ENCODE measurements around the gene TACC2. TPM values are rescaled to one million over a fixed set of nuclear protein-coding genes. Genes with fewer than 3 reads are reported as not detected.

Gene TACC2
- total RNA-seq, 1 donor from 2014 or later: 92.5 TPM

DNA sequence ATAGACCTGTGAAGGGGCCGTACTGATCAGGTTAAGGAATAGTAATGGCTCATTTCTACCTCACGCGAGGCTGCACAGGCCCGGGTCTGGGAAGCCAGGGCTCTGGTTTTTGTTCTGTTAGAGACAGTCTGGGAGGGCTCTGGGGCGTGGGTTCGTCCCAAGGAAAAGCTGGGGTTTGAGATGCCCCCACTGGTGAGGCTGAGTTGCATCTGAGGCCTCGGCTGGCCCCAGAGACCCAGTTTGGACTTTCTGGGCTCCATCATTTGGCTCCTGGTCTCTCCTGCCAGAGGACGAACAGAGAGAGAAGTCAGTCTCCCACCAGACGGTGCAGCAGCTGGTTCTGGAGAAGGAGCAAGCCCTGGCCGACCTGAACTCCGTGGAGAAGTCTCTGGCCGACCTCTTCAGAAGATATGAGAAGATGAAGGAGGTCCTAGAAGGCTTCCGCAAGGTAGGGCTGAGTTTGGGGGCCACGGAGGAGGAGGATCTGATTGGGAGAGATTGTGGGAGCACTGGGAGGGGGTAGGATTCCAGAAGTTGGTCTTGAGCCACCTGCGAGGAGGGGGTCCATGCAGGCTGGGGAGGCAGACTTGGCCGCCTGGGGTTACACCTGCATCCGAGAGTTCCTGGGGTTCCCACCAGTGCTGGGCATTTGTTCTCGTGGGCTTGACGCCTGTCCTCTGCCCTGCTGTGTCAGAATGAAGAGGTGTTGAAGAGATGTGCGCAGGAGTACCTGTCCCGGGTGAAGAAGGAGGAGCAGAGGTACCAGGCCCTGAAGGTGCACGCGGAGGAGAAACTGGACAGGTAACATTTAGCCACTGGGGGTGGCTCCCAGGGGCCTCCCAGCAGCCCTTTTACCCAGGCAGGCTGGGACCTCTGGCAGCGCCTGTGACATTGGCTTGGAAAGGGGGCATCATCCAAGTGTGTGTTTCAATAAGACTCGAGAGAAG, 259.7 kb downstream of the TACC2 start:
- DNase-seq (ENCODE audit: low spot score): no peak

DNA sequence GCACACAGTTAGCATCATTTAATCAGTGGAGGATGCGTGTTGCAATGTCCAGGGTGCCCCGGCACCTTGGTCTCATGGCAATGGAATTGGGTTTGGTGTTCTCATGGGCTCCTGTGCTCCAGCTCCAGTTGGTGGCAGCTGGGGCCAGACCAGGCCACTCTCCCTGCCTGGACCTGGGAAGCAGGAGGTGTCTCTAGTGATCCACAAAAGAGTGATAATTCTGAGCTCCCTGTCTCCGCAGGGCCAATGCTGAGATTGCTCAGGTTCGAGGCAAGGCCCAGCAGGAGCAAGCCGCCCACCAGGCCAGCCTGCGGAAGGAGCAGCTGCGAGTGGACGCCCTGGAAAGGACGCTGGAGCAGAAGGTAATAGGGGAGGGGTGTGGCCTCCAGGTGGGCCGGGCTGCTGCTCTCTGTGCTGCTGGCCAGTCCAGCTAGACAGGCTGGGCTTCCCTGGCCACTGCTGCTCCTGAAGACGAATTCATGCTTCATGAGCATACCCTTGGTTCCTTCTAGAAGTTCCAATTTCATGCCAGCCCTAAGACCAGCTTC, 260.4 kb downstream of the TACC2 start:
- no peak for DNase-seq (ENCODE audit: low spot score)

DNA sequence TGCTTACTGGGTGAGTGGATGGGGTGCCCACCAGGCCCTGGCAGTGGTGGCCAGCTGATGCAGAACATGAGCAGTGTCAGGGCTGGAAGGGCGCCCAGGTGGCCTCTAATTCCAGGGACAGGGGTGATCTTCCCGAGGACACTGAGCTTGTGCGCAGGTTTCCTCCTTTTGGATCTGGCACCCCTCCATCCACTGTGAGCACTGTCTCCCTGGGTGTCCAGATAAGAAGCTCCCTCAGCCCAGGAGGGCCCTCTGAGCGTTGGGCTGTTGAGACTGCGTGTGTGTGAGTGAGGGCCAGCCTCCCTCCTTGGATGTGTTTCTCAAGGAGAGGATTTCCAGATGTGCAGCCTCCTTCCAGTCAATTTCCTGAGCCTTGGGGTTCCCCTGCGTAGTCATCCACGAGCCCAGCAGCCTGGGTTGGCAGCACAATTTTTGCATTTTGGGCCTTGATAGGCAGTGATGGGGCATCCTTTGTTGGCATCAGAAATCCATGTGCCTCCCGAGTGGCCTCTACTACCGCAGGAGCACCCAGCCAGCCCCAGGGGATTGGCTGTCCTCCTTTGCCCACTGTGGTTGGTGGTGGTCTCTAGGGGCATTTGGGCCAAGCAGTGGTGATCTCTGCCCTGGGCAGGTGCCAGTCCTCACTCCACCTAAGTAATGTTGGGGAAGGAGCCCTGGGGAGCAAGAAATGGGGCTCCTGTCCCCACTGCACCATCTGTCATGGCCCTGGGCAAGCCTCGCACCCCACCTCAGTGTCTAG, 261.2 kb downstream of the TACC2 start:
- no peak for DNase-seq (ENCODE audit: low spot score)

DNA sequence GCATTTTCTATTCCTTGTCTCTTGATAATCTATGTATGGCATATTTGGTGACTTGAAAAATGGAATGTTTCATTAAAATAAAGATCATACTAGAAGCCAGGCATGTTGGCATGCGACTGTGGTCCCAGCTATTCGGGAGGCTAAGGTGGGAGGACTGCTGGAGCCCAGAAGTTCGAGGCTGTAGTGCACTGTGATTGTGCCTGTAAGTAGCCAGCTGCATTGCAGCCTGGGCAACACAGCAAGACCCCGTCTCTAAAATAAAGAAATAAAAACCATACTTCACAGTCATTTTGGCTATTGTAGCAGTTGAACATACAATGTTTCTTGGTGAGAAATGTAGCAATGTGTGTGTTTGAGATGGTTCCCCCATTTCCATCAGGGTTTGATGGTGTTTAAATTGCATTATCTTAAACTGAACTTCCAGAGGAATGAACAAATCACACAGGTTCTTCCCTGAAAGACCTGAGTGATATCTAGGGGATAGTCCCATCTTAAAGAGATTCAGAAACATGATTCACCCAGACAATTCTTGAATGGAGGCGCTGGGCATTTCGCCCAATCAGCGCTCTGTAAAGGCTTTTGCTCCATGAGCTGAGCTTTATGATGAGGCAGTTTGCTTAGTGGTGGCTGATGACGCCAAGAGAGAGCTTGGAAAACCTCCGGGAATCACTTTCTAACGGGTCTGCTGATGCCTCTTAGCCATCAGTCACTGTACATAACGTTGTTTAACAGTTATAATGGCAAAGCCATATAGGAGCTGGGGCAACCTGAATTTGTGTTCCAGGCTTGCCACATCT, 262.7 kb downstream of the TACC2 start:
- no peak for DNase-seq (ENCODE audit: low spot score)

DNA sequence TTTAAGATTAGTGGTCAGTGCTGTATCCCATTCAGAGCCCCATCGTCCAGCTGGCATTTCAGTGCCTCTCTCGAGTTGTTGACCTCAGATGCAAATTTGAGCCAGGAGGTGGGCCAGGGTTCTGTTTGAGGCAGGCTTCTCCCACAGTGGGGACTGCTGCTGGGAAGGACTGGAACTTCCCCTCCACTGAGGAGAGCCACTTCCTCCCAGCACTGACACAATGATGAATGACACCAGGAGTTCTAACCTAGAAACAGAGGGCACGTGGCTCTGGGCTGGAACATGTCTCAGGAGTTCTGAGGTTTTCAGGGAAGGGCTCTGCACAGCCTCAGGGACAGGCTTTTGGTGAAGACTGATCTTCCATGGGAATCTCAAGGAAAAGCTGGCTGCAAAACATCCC, 263.8 kb downstream of the TACC2 start:
- DNase-seq (ENCODE audit: low spot score): no peak

DNA sequence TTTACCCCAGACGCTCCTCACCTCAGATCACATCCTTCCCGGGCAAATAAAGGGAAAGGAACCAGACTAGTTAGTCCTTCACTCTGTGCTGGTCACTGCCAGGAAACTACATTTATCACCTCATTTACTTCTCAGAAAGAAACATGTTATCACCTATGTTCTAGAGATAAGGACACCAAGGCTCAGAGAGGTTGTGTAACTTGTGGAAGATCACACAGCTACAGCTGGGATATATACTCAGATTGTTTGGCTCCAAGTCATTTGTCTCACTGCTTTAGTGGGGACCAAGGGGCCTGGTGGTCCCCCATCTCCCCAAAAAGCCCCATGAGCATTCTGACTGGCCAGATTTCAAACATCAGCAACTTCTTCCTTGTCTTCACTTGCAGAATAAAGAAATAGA, 264.6 kb downstream of the TACC2 start:
- no peak for DNase-seq (ENCODE audit: low spot score)

DNA sequence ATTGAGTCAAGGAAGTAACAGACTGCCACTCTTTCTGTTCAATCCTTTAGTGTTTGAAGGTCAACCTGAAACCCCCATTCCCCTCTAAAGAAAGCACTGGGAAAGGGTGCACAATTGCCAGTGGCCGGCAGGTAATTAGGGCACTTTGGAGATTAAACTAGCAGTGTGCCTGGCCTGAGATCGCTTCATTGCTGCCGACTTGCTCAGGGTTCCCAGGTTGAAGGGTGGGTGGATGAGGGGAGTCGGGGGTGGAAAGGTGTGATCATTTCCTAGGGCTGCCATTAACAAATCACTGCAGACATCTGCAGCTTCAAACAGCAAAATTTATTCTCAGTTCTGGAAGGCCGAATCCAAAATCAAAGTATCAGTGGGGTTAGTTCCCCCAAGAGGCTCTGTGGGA, 265.9 kb downstream of the TACC2 start:
- no peak for DNase-seq (ENCODE audit: low spot score)

DNA sequence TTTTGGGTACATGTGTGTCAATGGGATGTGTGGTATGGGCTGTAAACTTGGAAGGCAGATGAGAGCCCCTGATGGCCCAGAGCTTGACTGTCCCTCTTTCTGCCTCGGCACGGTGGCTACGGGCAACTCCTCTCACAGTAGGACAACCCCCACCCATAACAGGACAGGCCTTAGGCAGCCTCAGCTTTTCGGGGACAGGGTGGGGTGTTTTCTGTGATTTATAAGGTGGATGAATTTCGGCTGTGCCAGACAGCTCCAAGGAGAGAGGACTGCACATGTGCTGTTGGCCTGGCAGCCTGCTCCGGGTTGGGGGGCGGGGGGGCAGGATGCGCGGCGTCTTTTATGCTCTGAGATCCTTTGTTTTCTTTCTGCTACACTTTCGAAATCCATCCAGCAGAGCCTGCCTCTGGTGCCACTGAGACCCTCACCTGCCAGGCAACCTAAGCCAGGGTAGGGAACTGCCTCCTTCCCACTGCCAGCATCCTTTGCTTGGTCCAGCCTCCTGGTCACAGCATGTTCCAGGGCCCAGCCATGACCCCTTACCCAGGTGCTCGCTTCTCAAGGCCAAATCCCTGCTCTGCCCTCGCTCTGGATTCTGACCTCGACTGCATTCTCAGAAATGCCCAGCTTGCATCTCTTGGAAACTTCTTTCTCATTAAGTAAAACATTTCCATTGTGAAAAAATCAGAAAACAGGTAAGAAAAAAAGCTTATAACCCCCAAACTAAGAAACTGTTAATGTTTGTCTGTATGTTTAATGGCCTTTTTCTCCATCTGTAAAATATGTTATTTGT, 266.7 kb downstream of the TACC2 start:
- DNase-seq (ENCODE audit: low spot score): no peak

DNA sequence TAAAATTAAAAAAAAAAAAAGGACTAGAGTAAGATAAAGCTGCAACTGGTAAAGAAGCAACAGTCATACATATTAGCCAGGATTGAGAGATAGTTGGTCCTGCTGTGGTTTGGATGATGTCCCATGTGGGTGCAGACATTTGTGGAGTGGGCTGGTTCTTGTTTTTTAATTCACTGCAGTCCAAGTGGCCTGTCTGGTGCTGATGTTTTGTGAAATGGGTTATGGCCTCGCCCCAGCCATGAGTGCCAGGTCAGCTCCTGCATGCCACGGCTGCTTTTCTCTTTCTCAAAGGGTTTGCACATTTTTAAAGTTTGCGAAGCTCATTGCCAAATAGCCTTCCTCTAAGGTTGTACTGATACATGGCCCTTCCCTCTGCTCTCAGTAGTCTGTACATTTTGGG, 268.1 kb downstream of the TACC2 start:
- no peak for DNase-seq (ENCODE audit: low spot score)

DNA sequence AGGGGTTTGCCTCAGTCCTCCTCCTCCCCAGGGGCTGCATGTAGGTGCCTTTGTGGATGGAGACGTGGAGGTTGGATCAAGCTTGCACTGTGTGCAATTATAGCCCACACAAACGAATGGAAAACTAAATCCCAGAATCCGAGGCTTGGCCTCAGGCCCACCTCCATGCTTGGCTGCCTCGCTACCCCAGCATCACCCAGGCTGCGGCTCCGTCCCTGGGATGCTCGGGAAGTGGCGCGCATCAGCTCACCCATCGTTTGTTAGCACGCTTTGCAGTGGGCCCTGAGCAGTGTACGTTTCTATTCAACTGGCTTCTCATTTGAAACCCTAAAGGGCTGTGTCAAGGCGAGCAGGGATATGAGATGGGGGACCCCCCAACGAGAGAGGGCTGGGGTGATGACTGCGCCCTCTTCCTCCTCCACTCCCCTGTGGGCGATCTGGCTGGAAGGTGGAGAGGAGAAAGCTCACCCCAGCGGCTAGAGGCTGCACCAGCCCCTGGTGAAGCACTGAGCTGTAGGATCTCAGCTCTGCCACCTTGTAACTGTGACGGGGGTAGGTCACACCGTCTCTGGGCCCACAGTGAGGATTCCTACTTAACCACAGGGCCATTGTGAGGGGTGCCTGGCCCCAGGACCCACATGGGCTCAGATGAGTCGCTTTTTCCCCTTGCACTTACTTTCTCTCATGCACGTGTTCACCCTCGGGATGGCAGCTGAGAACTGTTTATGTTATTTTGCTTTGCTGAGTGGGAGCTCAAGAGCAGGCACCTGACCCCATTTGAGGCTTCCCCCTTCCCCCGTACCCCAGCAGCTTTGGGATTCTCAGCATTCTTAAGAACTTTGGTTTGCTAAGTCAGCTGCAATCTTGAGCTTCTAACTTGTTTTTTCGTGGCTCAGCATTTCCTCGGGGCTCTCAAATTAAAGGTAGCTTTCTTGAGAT, 269.4 kb downstream of the TACC2 start:
- no peak for DNase-seq (ENCODE audit: low spot score)

DNA sequence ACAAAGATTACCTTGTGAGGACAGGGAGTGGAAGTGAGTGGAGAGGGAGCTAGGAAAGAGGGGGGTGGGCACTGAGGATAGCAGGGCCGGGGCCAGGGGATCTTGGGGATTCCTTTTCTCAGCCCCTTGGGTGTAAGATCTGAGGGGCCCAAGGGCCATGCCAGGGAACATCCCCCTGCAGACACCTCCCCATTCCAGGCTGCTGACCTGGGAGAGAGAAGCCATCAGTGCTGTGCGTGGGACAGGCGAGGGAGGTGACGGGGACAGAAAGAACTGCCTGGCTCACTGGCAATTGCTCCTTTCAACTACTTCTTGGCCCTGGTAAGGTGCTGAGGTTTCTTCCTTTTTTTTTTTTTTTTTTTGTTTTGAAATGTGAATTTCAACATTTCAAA, 270.1 kb downstream of the TACC2 start:
- DNase-seq (ENCODE audit: low spot score): no peak

DNA sequence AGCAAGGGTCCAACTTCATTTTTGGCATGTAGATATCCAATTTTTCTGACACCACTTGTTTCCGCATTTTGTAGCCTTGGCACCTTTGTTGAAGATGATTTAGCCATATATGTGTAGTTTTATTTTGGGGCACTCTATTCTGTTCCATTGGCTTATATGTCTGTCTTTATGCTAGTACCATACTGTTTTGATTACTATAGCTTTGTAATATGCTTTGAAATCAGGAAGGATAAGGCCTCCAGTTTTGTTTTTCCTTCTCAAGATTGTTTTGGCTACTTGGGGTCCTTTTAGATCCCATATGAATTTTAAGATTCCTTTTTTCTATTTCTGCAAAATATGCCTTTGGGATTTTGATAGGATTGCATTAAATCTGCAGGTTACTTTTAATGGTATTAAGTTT, 272.6 kb downstream of the TACC2 start:
- DNase-seq (ENCODE audit: low spot score): no peak

DNA sequence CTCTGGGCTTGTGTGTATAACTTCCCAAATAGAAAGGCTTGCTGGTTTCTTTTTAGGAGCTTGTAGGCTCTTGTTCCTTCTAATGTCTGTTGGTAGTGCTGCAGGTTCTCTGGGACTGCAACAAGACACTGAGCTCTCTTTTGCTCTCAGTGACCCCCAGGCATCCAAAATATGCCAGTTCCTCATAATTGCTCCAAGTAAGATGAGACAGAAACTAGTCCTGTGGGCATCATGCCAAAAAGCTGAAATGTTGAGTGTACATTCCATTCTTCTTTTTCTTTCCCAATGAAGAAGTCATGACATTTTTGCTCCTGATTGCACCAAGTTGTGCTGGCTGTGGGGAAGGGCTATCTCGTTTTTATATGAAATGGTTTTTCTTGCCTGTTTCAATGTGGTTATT, 275.0 kb downstream of the TACC2 start:
- no peak for DNase-seq (ENCODE audit: low spot score)

DNA sequence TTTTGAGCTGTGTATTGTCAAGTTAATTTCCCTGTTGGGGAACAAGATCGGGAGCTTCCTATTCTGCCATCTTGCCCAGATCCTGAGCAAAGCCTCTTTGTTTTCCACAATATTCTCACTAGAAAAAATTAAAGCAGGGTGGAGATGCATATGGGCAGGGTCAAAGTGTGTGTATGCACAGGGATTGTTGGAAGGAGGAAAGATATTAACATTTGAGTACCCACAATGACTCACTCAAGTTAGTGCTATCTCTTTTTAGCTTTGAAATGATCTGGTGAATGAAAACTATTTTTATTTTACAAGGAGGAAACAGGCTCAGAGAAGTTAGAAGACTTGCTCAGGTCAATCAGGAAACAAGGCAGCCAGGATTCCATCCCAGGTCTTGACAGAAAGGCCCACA, 275.5 kb downstream of the TACC2 start:
- no peak for DNase-seq (ENCODE audit: low spot score)

DNA sequence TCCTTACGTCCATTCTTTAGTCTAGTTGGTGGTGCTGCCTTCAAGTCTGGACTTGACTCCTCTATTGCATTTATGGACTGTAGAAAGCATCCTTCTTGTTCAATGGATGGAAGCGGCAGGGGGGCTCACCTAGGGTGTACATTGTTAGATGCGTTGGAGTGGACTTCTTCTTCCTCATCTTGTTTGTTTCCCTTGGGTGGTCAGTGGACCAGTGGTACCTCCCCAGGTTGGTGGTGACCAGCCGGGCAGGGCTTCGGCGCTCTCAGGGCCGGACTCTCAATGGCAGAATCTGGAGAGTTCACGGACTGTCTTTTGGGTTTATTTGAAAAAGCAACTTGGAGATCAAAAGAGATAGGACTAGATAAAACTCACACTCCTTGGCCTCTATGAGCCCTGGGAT, 276.0 kb downstream of the TACC2 start:
- no peak for DNase-seq (ENCODE audit: low spot score)

DNA sequence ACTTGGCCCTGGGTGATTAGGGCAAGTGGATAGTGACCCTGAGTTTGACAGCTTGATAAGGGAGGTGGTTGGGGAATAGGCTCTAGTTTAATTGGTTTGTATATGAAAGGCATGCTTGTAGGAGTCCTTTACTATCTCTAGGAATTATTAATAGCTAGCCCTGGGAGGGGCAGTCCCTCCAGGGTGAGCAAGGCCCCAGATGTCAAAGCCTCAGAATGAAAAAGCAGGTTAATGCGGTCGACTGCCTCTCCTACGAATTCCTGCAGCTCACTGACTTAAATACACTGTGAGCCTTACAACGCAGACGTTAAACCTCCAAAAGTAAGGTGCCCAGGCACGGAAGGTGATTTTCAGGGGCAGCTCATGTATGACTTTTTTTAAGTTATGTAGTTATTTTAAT, 276.9 kb downstream of the TACC2 start:
- DNase-seq (ENCODE audit: low spot score): no peak

DNA sequence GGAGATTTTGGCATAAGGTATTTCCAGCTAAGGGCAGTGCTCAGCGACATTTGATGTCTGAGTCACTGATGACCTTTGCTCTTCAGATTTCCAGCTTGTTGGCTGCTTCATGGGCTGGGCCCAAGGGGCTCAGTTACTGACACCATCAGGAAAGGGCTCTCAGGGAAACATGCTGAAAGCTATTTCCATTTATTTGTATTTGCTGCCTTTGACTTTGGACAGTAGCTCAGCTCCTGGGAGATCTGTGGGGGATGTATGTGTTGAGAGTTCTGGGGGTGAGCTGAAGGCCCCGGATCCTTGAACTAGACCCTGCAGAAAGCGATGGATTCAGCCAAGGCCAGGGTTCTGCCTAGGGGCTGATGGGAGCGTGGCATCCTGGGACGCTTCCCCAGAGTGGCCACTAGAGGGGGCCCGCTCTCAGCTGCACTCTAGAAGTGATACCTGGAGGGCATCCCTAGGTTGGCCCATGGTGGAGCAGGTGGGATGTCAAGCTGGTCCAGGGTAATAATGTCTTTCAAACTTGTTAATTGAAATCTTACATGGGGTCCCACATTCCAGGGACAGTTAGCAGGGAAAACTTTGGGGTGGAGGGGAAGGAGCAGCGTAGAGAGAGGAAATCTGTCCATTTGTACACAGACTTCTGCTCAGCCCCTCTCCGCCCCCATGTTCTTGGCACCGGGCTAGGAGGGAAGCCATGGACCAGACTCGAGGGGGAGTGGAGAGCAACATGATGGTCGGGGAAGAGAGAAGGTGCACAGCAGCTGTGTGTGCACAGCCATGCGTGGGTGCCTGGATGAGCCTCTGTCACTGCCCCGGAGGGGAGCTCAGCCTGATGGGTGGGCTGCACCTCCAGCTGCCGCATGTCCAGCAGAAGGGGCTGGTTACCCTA, 279.1 kb downstream of the TACC2 start:
- DNase-seq (ENCODE audit: low spot score): peak; percentile 23

DNA sequence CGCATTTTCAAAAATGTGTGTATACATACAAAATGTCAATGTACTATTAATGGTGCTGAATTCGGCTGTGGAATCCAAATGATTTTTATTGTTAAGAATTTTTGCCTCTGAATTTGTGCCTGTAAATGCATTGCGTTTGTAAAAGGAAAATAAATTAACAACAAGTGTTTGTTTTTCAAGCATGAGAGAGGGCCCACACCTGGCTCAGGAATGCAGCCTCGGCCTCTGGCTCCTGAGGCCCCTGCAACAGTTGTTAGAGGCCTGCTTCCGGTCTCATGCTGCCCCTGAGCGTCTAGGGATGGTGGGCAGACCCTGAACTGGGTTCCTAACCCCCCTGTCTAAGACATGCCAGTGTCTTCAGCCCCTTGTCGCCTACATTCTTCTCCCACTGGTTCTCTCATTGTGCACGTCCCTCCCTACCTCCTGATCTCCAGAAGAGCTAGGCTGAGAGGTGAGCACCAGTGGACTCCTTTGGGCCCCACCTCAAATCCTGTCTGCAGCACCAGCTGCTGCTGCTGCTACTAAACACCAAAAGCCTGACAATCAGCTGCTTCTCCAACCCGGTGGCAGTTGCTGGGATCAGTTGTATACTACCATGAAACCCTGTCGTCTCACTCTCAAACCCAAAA, 280.2 kb downstream of the TACC2 start:
- no peak for DNase-seq (ENCODE audit: low spot score)
